GM21526 (cell line): ENCODE data around the gene OR11A1.

Experiments used
- ATAC-seq: cut with Tn5 transposase; IDR thresholded peaks from one replicate; pipeline ENCODE4 v1.9.1; 2021; ENCODE audit warnings: moderate library complexity; ENCODE audit not compliant: unreplicated experiment, low FRiP score

The OR11A1 gene

GRCh38 chr6:29399525-29399924 lies 57.3 kb downstream of the OR11A1 start:
- no peak for ATAC-seq

- ATAC-seq: no peak
Observed at GRCh38 chr6:29395331-29395730, 61.5 kb downstream of the OR11A1 start, which contains the start of gene OR12D2. OR12D2 (plus strand) TSS chr6:29395631; CDS start chr6:29396700, 1,069 bp downstream.

GRCh38 chr6:29388533-29388932 lies 68.3 kb downstream of the OR11A1 start:
- ATAC-seq: no peak

- ATAC-seq: no peak
Observed at GRCh38 chr6:29376003-29376402, 80.9 kb downstream of the OR11A1 start.
